Measurements from ENCODE around the gene MPV17L. TPM values are rescaled to one million over a fixed set of nuclear protein-coding genes. Genes with fewer than 3 reads are reported as not detected.
A peak's percentile ranks its signal among the peaks of the same experiment; 100 is the strongest.
"Not testable (repeated sequence)": the region's sequence is repeated elsewhere in the genome, so short reads cannot be mapped to it uniquely, and the experiment has no call there.

The MPV17L gene
- 3.3 TPM for polyA plus RNA-seq (2013, experiment 1 of 2)
- 2.9 TPM for polyA plus RNA-seq (2013, experiment 2 of 2)

- peaks cover 10% of the 10 kb centered on the region; the same call in 1 of the 2 replicates for H3K27me3 ChIP-seq (ENCODE audit: insufficient read depth, low read length)
- H3K9ac ChIP-seq (ENCODE audit: low read depth, low read length), result peak within 1 kb of the TSS; percentile 70
- H3K4me1 ChIP-seq (ENCODE audit: insufficient read depth, low read length); H3K36me3 ChIP-seq (ENCODE audit: insufficient read depth, low read length); H3K9me3 ChIP-seq (ENCODE audit: insufficient read depth, low read depth, low read length); H3K27ac ChIP-seq (ENCODE audit: low read depth, low read length): not testable (repeated sequence)
- WGBS, result 5% methylated on average over 79 of the region's 79 CpGs
- peak within 1 kb of the TSS; percentile 67 for H3K4me3 ChIP-seq (ENCODE audit: low read length)
Observed at GRCh38 chr16:15395631-15396508, at the start of gene MPV17L. Gene MPV17L (plus strand): TSS chr16:15395754. CDS start chr16:15395898, 144 bp downstream.

DNA sequence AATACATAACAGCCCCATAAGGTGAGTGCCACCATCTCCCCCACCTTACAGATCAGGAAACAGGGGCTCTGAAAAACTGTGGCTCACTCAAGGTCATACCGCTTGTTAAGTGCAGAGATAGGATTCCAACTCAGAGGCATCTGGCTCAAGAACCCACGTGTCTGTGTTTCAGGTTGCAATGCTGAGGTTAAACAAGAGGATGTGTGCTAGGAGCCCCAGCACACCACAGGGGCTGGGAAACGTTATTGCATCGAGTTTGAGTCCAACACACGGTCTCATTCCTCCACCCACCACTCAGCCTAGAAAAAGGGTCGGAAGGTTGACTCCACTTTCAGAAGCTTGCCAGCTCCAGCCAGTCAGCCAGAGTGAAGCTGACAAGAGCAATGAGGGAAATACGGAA is 46.8 kb upstream of the MPV17L start:
- not testable (repeated sequence) for H3K9me3 ChIP-seq (ENCODE audit: insufficient read depth, low read depth, low read length); H3K36me3 ChIP-seq (ENCODE audit: insufficient read depth, low read length); H3K4me3 ChIP-seq (ENCODE audit: low read length); H3K4me1 ChIP-seq (ENCODE audit: insufficient read depth, low read length); H3K27me3 ChIP-seq (ENCODE audit: insufficient read depth, low read length); H3K27ac ChIP-seq (ENCODE audit: low read depth, low read length); H3K9ac ChIP-seq (ENCODE audit: low read depth, low read length)
- no CpG with 5 or more reads among the region's 7 CpGs for WGBS

DNA sequence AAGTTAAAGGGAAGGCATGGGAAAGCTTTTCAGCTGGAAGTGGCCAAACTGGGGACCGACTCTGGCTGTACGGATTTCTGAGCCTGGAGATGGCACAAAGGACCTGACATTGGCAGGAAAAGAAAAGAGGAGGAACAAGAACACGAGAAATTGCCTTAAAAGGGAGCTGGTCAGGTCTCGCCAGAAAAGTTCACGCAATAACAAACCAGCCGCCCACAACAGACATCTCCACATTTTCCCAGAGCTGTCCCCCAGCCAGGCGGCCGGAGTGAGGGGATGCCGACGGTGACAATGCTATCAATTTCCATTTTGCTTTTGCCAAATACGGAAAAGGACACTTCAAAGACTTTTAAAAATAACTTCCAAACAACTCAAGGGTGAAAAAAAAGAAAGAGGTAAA is 44.3 kb upstream of the MPV17L start:
- not testable (repeated sequence) for H3K27ac ChIP-seq (ENCODE audit: low read depth, low read length); H3K4me1 ChIP-seq (ENCODE audit: insufficient read depth, low read length); H3K36me3 ChIP-seq (ENCODE audit: insufficient read depth, low read length); H3K9ac ChIP-seq (ENCODE audit: low read depth, low read length); H3K9me3 ChIP-seq (ENCODE audit: insufficient read depth, low read depth, low read length); H3K4me3 ChIP-seq (ENCODE audit: low read length); H3K27me3 ChIP-seq (ENCODE audit: insufficient read depth, low read length)
- no CpG with 5 or more reads among the region's 11 CpGs for WGBS

- H3K36me3 ChIP-seq (ENCODE audit: insufficient read depth, low read length); H3K9me3 ChIP-seq (ENCODE audit: insufficient read depth, low read depth, low read length); H3K9ac ChIP-seq (ENCODE audit: low read depth, low read length); H3K4me3 ChIP-seq (ENCODE audit: low read length); H3K27ac ChIP-seq (ENCODE audit: low read depth, low read length); H3K27me3 ChIP-seq (ENCODE audit: insufficient read depth, low read length); H3K4me1 ChIP-seq (ENCODE audit: insufficient read depth, low read length): not testable (repeated sequence)
- WGBS, result no CpG with 5 or more reads among the region's 5 CpGs
Observed at GRCh38 chr16:15351745-15352144, 43.8 kb upstream of the MPV17L start.

GRCh38 chr16:15352852-15353251 is 42.7 kb upstream of the MPV17L start:
- H3K36me3 ChIP-seq (ENCODE audit: insufficient read depth, low read length); H3K9ac ChIP-seq (ENCODE audit: low read depth, low read length); H3K4me3 ChIP-seq (ENCODE audit: low read length); H3K27me3 ChIP-seq (ENCODE audit: insufficient read depth, low read length); H3K9me3 ChIP-seq (ENCODE audit: insufficient read depth, low read depth, low read length); H3K27ac ChIP-seq (ENCODE audit: low read depth, low read length); H3K4me1 ChIP-seq (ENCODE audit: insufficient read depth, low read length): not testable (repeated sequence)
- 100% methylated on average over 1 of the region's 3 CpGs for WGBS

GRCh38 chr16:15354846-15355245 is 40.7 kb upstream of the MPV17L start:
- not testable (repeated sequence) for H3K27me3 ChIP-seq (ENCODE audit: insufficient read depth, low read length); H3K9me3 ChIP-seq (ENCODE audit: insufficient read depth, low read depth, low read length); H3K4me3 ChIP-seq (ENCODE audit: low read length); H3K27ac ChIP-seq (ENCODE audit: low read depth, low read length); H3K4me1 ChIP-seq (ENCODE audit: insufficient read depth, low read length); H3K36me3 ChIP-seq (ENCODE audit: insufficient read depth, low read length); H3K9ac ChIP-seq (ENCODE audit: low read depth, low read length)
- WGBS, result no CpG with 5 or more reads among the region's 2 CpGs

DNA sequence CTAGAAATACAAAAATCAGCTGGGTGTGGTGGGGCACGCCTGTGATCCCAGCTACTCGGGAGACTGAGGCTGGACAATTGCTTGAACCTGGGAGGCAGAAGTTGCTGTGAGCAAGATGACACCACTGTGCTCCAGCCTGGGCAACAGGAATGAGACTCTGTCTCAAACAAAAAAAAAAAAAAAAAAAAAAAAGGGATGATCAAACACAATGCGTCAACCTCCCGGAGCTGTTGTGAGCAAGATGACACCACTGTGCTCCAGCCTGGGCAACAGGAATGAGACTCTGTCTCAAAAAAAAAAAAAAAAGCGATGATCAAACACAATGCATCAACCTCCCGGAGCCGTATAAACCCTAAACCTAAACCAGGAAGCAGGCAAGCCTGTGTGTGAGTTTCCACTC is 38.1 kb upstream of the MPV17L start:
- not testable (repeated sequence) for H3K27me3 ChIP-seq (ENCODE audit: insufficient read depth, low read length); H3K27ac ChIP-seq (ENCODE audit: low read depth, low read length); H3K9ac ChIP-seq (ENCODE audit: low read depth, low read length); H3K36me3 ChIP-seq (ENCODE audit: insufficient read depth, low read length); H3K4me3 ChIP-seq (ENCODE audit: low read length); H3K9me3 ChIP-seq (ENCODE audit: insufficient read depth, low read depth, low read length); H3K4me1 ChIP-seq (ENCODE audit: insufficient read depth, low read length)
- no CpG with 5 or more reads among the region's 7 CpGs for WGBS

DNA sequence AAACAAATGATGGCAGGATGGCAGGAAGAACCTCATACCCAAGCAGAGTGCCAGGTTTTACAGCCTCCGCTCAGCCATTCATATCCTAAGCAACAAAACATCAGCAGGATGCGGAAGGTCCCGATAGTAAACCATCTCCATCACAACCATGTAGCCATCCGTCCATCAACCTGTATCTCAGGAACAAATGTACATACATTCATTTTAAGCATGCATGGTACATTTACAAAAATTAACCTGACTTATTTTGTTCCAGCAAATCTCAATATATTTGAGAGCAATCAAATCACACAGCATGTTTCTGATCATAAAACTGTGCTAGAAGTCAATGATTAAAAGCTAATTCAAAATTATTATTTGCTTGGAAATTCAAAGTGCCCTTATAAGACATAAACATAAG is 17.4 kb upstream of the MPV17L start, which contains the start of gene NPIPA5:
NPIPA5 (minus strand) TSS at position 101 of the 400 bp plus-strand sequence; CDS start at position 101, 0 bp downstream.
- no CpG with 5 or more reads among the region's 4 CpGs for WGBS
- H3K36me3 ChIP-seq (ENCODE audit: insufficient read depth, low read length); H3K27me3 ChIP-seq (ENCODE audit: insufficient read depth, low read length); H3K9me3 ChIP-seq (ENCODE audit: insufficient read depth, low read depth, low read length); H3K9ac ChIP-seq (ENCODE audit: low read depth, low read length); H3K27ac ChIP-seq (ENCODE audit: low read depth, low read length); H3K4me1 ChIP-seq (ENCODE audit: insufficient read depth, low read length): not testable (repeated sequence)
- peak within 1 kb of the TSS; percentile 34; the same call in 1 of the 2 replicates for H3K4me3 ChIP-seq (ENCODE audit: low read length)

GRCh38 chr16:15382810-15383209 is 12.7 kb upstream of the MPV17L start:
- H3K27me3 ChIP-seq (ENCODE audit: insufficient read depth, low read length); H3K9me3 ChIP-seq (ENCODE audit: insufficient read depth, low read depth, low read length); H3K9ac ChIP-seq (ENCODE audit: low read depth, low read length); H3K4me1 ChIP-seq (ENCODE audit: insufficient read depth, low read length); H3K27ac ChIP-seq (ENCODE audit: low read depth, low read length); H3K36me3 ChIP-seq (ENCODE audit: insufficient read depth, low read length); H3K4me3 ChIP-seq (ENCODE audit: low read length): not testable (repeated sequence)
- WGBS, result no CpG with 5 or more reads among the region's 3 CpGs

- not testable (repeated sequence) for H3K27me3 ChIP-seq (ENCODE audit: insufficient read depth, low read length); H3K27ac ChIP-seq (ENCODE audit: low read depth, low read length); H3K9ac ChIP-seq (ENCODE audit: low read depth, low read length); H3K4me3 ChIP-seq (ENCODE audit: low read length); H3K9me3 ChIP-seq (ENCODE audit: insufficient read depth, low read depth, low read length); H3K4me1 ChIP-seq (ENCODE audit: insufficient read depth, low read length); H3K36me3 ChIP-seq (ENCODE audit: insufficient read depth, low read length)
- WGBS, result 90% methylated on average over 4 of the region's 6 CpGs
Observed at GRCh38 chr16:15388060-15388459, 7.5 kb upstream of the MPV17L start.

DNA sequence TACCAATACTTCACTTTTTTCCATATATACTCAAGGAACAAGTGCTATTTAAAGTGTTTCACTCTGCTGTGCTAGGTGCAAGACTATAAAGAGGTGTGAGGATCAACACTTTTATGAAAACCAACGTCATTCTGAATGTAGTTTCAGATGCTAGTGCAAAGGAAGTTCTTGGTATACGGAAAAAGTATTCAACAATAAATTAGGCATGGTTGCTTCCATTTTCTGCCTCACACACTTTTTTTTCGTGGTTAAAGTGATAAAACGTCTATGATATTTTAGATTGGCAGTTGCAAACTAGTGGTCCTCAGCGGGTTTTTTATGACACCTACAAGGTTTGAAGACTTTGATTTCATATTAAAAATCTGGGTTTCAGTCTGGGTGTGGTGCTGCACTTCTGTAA is 5.6 kb upstream of the MPV17L start:
- WGBS, result 95% methylated on average over 5 of the region's 5 CpGs
- not testable (repeated sequence) for H3K9me3 ChIP-seq (ENCODE audit: insufficient read depth, low read depth, low read length); H3K27ac ChIP-seq (ENCODE audit: low read depth, low read length); H3K36me3 ChIP-seq (ENCODE audit: insufficient read depth, low read length); H3K4me1 ChIP-seq (ENCODE audit: insufficient read depth, low read length); H3K27me3 ChIP-seq (ENCODE audit: insufficient read depth, low read length); H3K4me3 ChIP-seq (ENCODE audit: low read length); H3K9ac ChIP-seq (ENCODE audit: low read depth, low read length)

DNA sequence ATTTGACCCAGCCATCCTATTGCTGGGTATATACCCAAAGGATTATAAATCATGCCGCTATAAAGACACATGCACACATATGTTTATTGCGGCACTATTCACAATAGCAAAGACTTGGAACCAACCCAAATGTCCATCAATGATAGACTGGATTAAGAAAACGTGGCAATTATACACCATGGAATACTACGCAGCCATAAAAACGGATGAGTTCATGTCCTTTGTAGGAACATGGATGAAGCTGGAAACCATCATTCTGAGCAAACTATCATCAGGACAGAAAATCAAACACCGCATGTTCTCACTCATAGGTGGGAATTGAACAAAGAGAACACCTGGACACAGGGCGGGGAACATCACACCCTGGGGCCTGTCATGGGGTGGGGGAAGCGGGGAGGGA is 2.5 kb upstream of the MPV17L start:
- H3K36me3 ChIP-seq (ENCODE audit: insufficient read depth, low read length); H3K4me1 ChIP-seq (ENCODE audit: insufficient read depth, low read length); H3K4me3 ChIP-seq (ENCODE audit: low read length); H3K27ac ChIP-seq (ENCODE audit: low read depth, low read length); H3K9ac ChIP-seq (ENCODE audit: low read depth, low read length); H3K9me3 ChIP-seq (ENCODE audit: insufficient read depth, low read depth, low read length): not testable (repeated sequence)
- H3K27me3 ChIP-seq (ENCODE audit: insufficient read depth, low read length), result peaks cover 10% of the 10 kb centered on the region; the same call in 1 of the 2 replicates
- WGBS, result 91% methylated on average over 6 of the region's 8 CpGs
